ENCODE measurements around the gene CMTR1.

Gene CMTR1

DNA sequence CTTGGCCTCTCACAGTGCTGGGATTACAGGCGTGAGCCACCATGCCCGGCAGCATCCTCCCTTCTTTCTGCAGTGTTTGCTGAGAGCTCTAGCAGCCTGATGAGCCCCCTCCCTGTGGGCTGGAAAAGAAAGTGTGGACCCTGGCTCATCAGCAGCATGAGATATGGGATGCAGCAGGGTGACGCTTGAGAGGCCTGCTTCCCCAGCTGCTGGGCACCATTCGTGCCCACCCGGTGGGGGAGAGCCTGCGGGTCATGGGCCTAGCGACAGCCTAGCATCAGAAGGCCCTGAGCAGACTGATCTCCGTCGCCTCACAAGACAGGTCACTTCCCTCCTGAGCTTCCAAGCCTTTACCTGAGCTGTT lies 82.7 kb downstream of the CMTR1 start:
- Histone ChIP-seq H3K27me3 (ENCODE audit: control insufficient read depth, insufficient read depth, low read length) (peaks cover 52% of the 10 kb centered on the region), H3K9ac (ENCODE audit: low read length) (no peak overlapping the region), H3K4me1 (ENCODE audit: control insufficient read depth, insufficient read depth, low read length) (peaks cover 13% of the 10 kb centered on the region), H3K36me3 (ENCODE audit: control insufficient read depth, insufficient read depth, low read length) (no peaks in the 10 kb centered on the region), H3K4me3 (ENCODE audit: low read length) (no peak overlapping the region), H3K9me3 (ENCODE audit: control insufficient read depth, low read length) (no peaks in the 10 kb centered on the region)

DNA sequence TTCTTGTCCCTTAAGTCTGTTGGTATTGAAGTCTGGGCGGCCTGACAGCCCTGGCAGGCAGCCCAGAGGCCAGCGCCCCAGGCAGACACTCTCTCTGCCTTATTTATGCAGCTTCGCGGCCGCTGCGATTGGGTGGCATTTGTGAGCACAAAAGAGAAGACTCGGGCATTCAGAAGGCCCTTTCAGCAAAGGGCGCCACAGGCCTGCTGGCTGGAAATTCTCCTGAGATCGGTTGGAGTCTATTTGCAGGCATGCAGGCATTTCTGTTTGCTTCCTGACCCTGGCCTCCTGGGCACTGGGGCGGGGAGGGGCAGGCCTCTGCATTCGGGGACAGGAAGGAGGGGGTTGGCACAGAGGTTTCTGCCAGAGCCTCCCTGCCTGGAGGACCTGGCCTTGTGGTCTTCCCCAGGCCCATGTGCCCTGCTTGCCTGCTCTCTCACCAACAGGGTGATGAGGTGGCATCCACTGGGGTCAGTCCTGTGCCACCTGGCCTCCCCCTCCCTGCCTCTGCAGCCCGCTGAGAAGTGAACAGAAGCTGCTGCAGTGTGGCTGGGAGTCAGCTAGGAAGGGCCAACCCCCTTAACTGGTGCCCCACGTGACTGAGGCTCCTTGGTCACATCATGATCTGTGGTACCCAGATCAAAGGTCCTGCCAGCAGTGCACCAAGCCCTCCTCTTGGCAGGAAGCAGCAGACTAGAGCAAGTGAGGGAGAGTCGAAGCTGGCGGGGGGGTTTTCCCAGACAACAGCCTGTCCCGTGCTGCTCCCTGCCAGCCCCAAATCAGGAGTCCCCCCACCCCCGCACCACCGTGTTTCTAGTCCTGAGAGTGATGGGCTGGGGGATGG lies 83.3 kb downstream of the CMTR1 start:
- Histone ChIP-seq H3K4me3 (ENCODE audit: low read length) (no peak overlapping the region), H3K27me3 (ENCODE audit: control insufficient read depth, insufficient read depth, low read length) (peaks cover 46% of the 10 kb centered on the region), H3K9ac (ENCODE audit: low read length) (no peak overlapping the region), H3K4me1 (ENCODE audit: control insufficient read depth, insufficient read depth, low read length) (peaks cover 13% of the 10 kb centered on the region), H3K9me3 (ENCODE audit: control insufficient read depth, low read length) (no peaks in the 10 kb centered on the region), H3K36me3 (ENCODE audit: control insufficient read depth, insufficient read depth, low read length) (no peaks in the 10 kb centered on the region)

DNA sequence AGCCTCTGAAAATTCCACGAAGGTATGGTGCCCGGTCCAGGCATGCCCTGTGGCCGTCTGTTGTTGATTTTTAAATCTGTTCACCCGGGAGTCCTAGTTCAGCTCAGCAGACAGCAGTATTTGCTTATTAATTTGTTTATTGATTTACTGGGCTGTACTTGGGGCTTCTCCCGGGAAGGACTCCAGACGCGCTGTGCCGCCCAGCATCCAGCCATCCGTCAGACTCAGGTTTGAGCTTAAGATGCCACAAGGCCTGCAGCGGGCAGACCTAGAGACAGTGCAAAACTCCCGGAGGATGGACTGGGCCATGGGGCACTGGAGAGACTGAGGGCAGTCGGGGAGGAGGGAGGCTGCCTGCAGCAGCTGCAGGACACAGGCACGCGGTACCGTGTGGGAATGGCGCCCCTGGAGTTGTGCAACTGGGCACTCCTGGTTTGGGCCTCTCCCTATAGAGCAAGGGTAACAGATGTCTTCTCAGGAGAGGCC lies 83.9 kb downstream of the CMTR1 start:
- Histone ChIP-seq H3K4me3 (ENCODE audit: low read length) (no peak overlapping the region), H3K4me1 (ENCODE audit: control insufficient read depth, insufficient read depth, low read length) (peaks cover 13% of the 10 kb centered on the region), H3K9me3 (ENCODE audit: control insufficient read depth, low read length) (no peaks in the 10 kb centered on the region), H3K27me3 (ENCODE audit: control insufficient read depth, insufficient read depth, low read length) (peaks cover 39% of the 10 kb centered on the region), H3K36me3 (ENCODE audit: control insufficient read depth, insufficient read depth, low read length) (no peaks in the 10 kb centered on the region), H3K9ac (ENCODE audit: low read length) (no peak overlapping the region)

DNA sequence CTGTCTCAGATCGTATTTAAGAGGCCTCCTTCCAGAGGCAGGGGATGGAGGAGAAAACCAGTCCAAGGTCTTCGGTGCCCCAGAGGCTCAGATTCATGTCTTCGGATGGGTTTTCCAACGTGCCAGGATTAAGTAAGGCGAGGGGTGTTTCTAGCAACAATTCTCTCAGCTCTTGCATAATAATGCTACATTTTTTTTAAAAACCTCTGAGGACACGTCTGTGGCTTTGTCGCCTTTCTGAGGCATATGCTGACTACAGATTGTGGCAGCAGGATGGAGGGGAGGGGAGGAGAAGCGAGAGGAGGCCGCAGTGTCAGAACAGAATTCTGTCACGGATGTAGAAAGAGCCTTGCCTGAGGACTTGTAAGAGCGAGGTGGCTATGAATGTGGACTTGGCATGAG lies 84.4 kb downstream of the CMTR1 start:
- Histone ChIP-seq H3K9ac (ENCODE audit: low read length) (no peak overlapping the region), H3K4me3 (ENCODE audit: low read length) (no peak overlapping the region), H3K4me1 (ENCODE audit: control insufficient read depth, insufficient read depth, low read length) (peaks cover 13% of the 10 kb centered on the region), H3K27me3 (ENCODE audit: control insufficient read depth, insufficient read depth, low read length) (peaks cover 37% of the 10 kb centered on the region), H3K9me3 (ENCODE audit: control insufficient read depth, low read length) (no peaks in the 10 kb centered on the region), H3K36me3 (ENCODE audit: control insufficient read depth, insufficient read depth, low read length) (no peaks in the 10 kb centered on the region)

DNA sequence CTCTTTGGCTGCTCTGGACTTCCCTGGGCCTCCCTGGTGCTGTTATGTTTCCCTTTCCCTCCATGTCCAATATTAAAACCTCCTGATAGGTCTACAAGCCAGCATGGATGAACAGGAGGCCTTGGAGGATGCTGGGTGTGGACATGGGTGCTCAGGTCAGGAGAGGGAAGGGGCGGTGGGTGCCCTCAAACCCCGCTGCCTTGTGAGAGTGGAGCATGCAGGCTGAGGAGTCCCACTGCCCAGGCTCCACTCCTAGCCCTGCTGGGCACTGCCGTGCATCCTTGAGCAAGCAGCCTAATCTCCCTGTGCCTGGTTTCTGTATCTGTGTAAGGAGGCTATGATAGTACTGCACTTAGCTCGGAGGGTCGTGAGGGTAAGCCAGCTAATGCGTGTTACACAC lies 85.1 kb downstream of the CMTR1 start:
- Histone ChIP-seq H3K4me1 (ENCODE audit: control insufficient read depth, insufficient read depth, low read length) (peaks cover 13% of the 10 kb centered on the region), H3K9me3 (ENCODE audit: control insufficient read depth, low read length) (no peaks in the 10 kb centered on the region), H3K36me3 (ENCODE audit: control insufficient read depth, insufficient read depth, low read length) (no peaks in the 10 kb centered on the region), H3K4me3 (ENCODE audit: low read length) (no peak overlapping the region), H3K9ac (ENCODE audit: low read length) (no peak overlapping the region), H3K27me3 (ENCODE audit: control insufficient read depth, insufficient read depth, low read length) (peaks cover 32% of the 10 kb centered on the region)

DNA sequence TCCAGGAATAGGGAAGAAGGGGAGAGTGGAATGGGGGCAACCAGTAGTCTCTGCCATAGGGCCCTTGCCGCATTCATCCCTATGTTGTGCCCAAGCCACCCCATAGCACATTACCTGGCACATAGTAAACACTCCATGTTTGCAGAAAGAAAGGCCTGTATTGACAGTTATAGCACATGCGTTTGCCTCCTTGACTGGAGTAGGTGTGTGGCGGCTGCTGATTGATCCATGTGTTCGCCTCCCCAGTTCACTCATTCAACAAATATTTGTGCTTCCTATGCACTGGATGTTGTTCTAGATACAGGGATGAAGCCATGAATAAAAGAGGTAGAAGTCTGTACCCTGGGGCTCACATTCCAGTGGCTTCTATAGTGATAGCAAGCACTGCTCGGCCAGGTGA lies 86.4 kb downstream of the CMTR1 start:
- no peak overlapping the region for H3K4me3 ChIP-seq (ENCODE audit: low read length)
- no peak overlapping the region for H3K9ac ChIP-seq (ENCODE audit: low read length)
- no peaks in the 10 kb centered on the region for H3K9me3 ChIP-seq (ENCODE audit: control insufficient read depth, low read length)
- H3K36me3 ChIP-seq (ENCODE audit: control insufficient read depth, insufficient read depth, low read length): no peaks in the 10 kb centered on the region
- H3K27me3 ChIP-seq (ENCODE audit: control insufficient read depth, insufficient read depth, low read length): peaks cover 24% of the 10 kb centered on the region
- H3K4me1 ChIP-seq (ENCODE audit: control insufficient read depth, insufficient read depth, low read length): peaks cover 13% of the 10 kb centered on the region

DNA sequence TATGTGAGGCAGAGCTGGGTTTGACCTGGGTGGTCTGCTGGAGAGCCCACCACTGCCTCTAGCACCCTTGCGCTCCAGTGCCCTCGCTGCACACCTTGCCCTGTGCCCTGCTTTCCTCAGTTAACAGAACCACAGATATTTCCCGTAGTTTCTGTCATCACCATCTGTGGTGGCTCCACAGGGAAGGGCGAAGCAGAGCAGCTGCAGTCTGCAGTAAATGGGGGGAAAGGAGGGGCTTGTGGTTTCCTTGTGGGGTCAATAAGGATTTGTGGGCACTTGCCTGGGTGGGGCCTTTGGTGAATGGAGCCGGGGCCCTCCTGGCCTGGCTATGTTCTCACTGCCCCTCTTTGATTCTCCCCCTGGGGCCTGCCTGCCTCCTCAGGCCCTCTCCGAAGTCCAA lies 87.9 kb downstream of the CMTR1 start:
- Histone ChIP-seq H3K4me3 (ENCODE audit: low read length) (no peak overlapping the region), H3K9ac (ENCODE audit: low read length) (no peak overlapping the region), H3K9me3 (ENCODE audit: control insufficient read depth, low read length) (no peaks in the 10 kb centered on the region), H3K36me3 (ENCODE audit: control insufficient read depth, insufficient read depth, low read length) (no peaks in the 10 kb centered on the region), H3K27me3 (ENCODE audit: control insufficient read depth, insufficient read depth, low read length) (peaks cover 19% of the 10 kb centered on the region), H3K4me1 (ENCODE audit: control insufficient read depth, insufficient read depth, low read length) (peaks cover 8% of the 10 kb centered on the region)

DNA sequence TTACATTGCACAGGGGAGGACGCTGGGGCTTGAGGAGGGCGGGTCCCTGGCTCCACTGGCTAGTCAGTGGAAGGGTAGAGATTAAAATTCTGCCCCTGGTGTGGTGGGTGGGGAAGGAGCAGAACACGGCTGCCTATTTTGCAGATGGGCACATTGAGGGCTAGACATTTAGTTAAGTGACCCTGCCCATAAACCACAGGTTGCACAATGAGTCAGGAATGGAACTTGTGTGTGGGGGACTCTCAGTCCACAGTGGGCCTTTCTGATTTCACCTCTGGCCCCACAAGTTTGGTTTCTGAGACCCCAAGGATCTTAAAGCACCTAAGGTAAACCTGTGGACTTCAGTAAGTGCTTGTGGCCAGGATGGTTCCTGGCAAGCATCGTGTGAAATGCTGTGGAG lies 88.7 kb downstream of the CMTR1 start:
- Histone ChIP-seq H3K9ac (ENCODE audit: low read length) (no peak overlapping the region), H3K36me3 (ENCODE audit: control insufficient read depth, insufficient read depth, low read length) (no peaks in the 10 kb centered on the region), H3K4me3 (ENCODE audit: low read length) (no peak overlapping the region), H3K27me3 (ENCODE audit: control insufficient read depth, insufficient read depth, low read length) (peaks cover 13% of the 10 kb centered on the region), H3K4me1 (ENCODE audit: control insufficient read depth, insufficient read depth, low read length) (peaks cover under 1% of the 10 kb centered on the region), H3K9me3 (ENCODE audit: control insufficient read depth, low read length) (no peaks in the 10 kb centered on the region)

DNA sequence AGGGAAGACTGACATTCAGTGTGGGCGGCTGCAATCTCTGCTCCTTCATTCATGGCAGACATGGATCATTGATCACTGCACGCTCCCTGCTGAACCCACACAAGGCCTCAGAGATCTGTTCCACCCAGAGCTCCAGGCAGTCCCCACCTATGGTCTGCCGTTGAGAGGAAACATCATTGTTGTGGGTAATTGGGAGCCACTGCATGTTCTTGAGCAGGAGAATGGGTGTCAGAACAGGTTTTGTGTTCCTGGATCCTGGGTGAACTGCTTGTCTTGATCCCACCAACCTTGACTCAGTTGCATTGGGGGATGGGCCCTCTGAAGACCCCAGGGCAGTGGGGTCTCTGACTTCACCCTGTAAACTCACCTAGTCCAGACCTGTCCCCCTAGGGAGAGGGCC lies 89.8 kb downstream of the CMTR1 start:
- Histone ChIP-seq H3K27me3 (ENCODE audit: control insufficient read depth, insufficient read depth, low read length) (peaks cover 4% of the 10 kb centered on the region), H3K9me3 (ENCODE audit: control insufficient read depth, low read length) (no peaks in the 10 kb centered on the region), H3K4me1 (ENCODE audit: control insufficient read depth, insufficient read depth, low read length) (no peaks in the 10 kb centered on the region), H3K36me3 (ENCODE audit: control insufficient read depth, insufficient read depth, low read length) (no peaks in the 10 kb centered on the region), H3K9ac (ENCODE audit: low read length) (no peak overlapping the region), H3K4me3 (ENCODE audit: low read length) (no peak overlapping the region)

DNA sequence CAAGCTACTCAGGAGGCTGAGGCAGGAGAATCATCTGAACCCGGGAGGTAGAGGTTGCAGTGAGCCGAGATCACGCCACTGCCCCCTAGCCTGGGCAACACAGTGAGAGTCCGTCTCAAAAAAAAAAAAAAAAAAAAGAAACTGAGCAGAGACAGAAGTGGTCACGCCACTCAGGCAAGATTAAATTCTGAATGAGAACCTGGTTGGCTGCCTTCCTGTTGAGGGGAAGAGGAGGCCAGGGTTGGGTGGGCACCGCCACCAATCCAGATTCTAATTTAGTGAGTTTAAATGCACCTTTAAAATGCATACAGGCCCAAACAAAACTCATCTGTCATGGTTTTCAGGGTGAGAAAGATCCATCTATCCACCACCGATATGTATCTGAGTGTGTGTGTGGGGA lies 90.4 kb downstream of the CMTR1 start:
- Histone ChIP-seq H3K4me3 (ENCODE audit: low read length) (no peak overlapping the region), H3K27me3 (ENCODE audit: control insufficient read depth, insufficient read depth, low read length) (peaks cover 4% of the 10 kb centered on the region), H3K4me1 (ENCODE audit: control insufficient read depth, insufficient read depth, low read length) (no peaks in the 10 kb centered on the region), H3K9me3 (ENCODE audit: control insufficient read depth, low read length) (no peaks in the 10 kb centered on the region), H3K36me3 (ENCODE audit: control insufficient read depth, insufficient read depth, low read length) (no peaks in the 10 kb centered on the region), H3K9ac (ENCODE audit: low read length) (no peak overlapping the region)

DNA sequence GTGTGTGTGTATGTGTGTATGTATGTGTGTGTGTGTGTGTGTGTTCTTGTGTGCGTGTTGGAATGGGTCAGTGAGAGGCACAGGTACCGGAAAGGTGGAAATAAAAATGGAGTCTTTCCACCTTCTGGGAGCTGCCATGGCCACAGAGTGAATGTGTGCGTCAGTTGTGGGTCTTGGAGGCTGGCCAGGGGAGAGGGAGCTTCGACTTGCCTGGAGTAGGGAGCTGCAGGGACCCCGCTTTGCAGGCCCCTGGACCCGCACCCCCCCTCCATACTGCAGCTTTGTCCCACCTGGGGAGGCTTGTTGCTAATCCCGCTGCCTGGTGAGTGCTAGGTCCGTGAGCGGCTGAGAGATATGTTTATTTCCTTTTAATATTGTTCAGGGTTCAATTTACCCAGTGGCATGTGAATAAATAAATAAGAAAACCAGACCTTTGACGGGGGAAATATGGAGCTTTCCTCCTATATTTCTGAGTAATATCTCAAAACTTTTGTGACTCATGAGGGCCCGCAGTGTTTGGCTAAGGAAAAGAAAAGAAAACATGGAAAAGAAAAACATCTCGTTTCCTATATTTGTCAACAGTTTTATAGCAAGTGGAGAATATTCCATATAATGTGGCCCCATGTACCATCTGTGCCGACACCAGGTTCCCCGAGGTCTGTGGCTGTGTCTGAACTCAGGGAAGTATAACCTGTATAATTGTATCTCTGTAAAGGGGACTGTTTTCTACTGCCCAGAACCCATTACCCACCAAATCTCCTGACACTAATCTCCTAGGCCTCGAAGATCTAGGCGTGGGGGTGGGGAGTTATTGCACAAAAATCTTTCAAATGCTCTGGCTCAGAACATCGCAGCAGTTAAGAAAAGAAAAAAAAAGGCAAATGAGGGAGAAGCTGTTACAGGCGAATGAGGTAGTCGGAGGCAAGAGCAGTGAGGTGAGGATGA lies 91.3 kb downstream of the CMTR1 start:
- Histone ChIP-seq H3K9me3 (ENCODE audit: control insufficient read depth, low read length) (no peaks in the 10 kb centered on the region), H3K27me3 (ENCODE audit: control insufficient read depth, insufficient read depth, low read length) (peaks cover 4% of the 10 kb centered on the region)

DNA sequence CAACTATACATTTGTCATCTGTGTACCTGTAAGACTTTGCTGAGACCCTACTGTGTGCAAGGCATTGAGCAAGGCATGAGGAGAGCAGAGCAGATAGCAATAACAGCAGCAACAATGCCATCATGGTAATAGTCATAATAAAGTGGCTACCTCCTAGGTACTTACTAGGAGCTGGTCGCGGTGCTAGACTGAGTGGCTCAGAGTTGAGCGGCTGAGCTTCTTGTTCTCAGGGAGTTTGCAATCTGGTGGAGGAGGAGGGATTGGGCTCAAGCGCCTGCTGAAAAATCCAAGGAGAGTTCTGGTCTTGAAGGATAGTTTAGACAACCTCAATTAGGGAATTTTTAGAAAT lies 91.9 kb downstream of the CMTR1 start:
- H3K4me1 ChIP-seq (ENCODE audit: control insufficient read depth, insufficient read depth, low read length): no peaks in the 10 kb centered on the region
- no peaks in the 10 kb centered on the region for H3K9me3 ChIP-seq (ENCODE audit: control insufficient read depth, low read length)
- peaks cover 4% of the 10 kb centered on the region for H3K27me3 ChIP-seq (ENCODE audit: control insufficient read depth, insufficient read depth, low read length)

More for the DNA sequence above, 91.3 kb downstream of the CMTR1 start:
- Histone ChIP-seq H3K4me1 (ENCODE audit: control insufficient read depth, insufficient read depth, low read length) (no peaks in the 10 kb centered on the region), H3K36me3 (ENCODE audit: control insufficient read depth, insufficient read depth, low read length) (no peaks in the 10 kb centered on the region), H3K9ac (ENCODE audit: low read length) (no peak overlapping the region), H3K4me3 (ENCODE audit: low read length) (no peak overlapping the region)

More for the DNA sequence above, 91.9 kb downstream of the CMTR1 start:
- no peaks in the 10 kb centered on the region for H3K36me3 ChIP-seq (ENCODE audit: control insufficient read depth, insufficient read depth, low read length)
- no peak overlapping the region for H3K9ac ChIP-seq (ENCODE audit: low read length)
- H3K4me3 ChIP-seq (ENCODE audit: low read length): no peak overlapping the region
